Measurements from ENCODE around the gene HAPLN1.

DNA sequence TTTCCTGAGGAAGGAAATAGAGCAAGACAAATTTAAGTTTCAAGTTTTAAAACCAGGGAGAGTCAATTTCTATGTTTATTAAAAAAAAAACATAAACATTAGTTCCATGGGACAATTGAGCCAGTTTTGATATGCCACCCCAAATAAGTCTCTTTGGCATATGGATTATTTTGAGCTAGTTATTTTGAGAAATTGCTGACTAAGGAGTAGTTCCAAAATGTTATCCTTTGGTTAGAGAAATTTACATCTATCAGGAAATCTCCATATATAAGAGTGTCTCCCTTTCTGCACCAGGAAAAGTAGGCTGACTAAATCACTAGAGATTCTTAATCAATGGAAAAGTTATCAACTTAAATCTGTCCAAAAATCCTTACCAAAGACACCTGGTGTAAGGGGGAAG lies 105.8 kb downstream of the HAPLN1 start:
- TF ChIP-seq CEBPB (IDR thresholded peaks at IDR 0.05) (no peak), FOXM1 (IDR thresholded peaks at IDR 0.05; ENCODE audit: borderline replicate concordance, low read depth) (no peak), NFIC (IDR thresholded peaks at IDR 0.05) (no peak), YY1 (IDR thresholded peaks at IDR 0.05; ENCODE audit: low read depth) (no peak), EP300 (IDR thresholded peaks at IDR 0.05; ENCODE audit: borderline replicate concordance) (no peak), REST (IDR thresholded peaks at IDR 0.05; ENCODE audit: low read depth) (no peak), EGR1 (IDR thresholded peaks at IDR 0.05) (no peak), CREB1 (IDR thresholded peaks at IDR 0.05; ENCODE audit: low read depth) (no peak), RAD21 (IDR thresholded peaks at IDR 0.05; ENCODE audit: low read depth) (no peak), ZBTB7A (IDR thresholded peaks at IDR 0.05; ENCODE audit: low read depth) (no peak)
- TF ChIP-seq, protein P1, sequence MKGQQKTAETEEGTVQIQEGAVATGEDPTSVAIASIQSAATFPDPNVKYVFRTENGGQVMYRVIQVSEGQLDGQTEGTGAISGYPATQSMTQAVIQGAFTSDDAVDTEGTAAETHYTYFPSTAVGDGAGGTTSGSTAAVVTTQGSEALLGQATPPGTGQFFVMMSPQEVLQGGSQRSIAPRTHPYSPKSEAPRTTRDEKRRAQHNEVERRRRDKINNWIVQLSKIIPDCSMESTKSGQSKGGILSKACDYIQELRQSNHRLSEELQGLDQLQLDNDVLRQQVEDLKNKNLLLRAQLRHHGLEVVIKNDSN (IDR thresholded peaks at IDR 0.05) = no peak
- TF ChIP-seq, protein P2, sequence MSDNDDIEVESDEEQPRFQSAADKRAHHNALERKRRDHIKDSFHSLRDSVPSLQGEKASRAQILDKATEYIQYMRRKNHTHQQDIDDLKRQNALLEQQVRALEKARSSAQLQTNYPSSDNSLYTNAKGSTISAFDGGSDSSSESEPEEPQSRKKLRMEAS (IDR thresholded peaks at IDR 0.05) = no peak

All from Ishikawa (cell line).